Hepatocyte (in vitro differentiated cells): Measurements from ENCODE around the gene DUSP16.

Experiments
- CTCF ChIP-seq: fragments of 200-600 bp; sonication (generic); IDR thresholded peaks from 2 replicates; pipeline ENCODE4 v1.5.1; 2016; ENCODE audit warnings: antibody characterized with exemption, mild to moderate bottlenecking; ENCODE audit not compliant: poor library complexity
- EZH2 ChIP-seq: fragments of 200-600 bp; sonication (generic); IDR thresholded peaks from 2 replicates; pipeline ENCODE4 v1.6.1; 2016; ENCODE audit warnings: antibody characterized with exemption, mild to moderate bottlenecking, borderline replicate concordance

- TF ChIP-seq CTCF, result no peak
- no peak for TF ChIP-seq EZH2
These were observed 42.1 kb upstream of the DUSP16 start for GRCh38 chr12:12604740-12605139.
